Stimulated activated CD8-positive, alpha-beta memory T cell treated with anti-CD3 and anti-CD28 coated beads, Interleukin-2, amount 100 ng/mL, for 48 hours (primary cell): Measurements from ENCODE around the gene ZNF740.
"Not testable (repeated sequence)": the region's sequence is repeated elsewhere in the genome, so short reads cannot be mapped to it uniquely, and the experiment has no call there.

Experiments
- DNase-seq, 2 donors: peaks; one replicate each; pipeline ENCODE4 v3.0.0-alpha.2; 2020; ENCODE audit warnings: low read depth in 2 of 2

Gene ZNF740

DNA sequence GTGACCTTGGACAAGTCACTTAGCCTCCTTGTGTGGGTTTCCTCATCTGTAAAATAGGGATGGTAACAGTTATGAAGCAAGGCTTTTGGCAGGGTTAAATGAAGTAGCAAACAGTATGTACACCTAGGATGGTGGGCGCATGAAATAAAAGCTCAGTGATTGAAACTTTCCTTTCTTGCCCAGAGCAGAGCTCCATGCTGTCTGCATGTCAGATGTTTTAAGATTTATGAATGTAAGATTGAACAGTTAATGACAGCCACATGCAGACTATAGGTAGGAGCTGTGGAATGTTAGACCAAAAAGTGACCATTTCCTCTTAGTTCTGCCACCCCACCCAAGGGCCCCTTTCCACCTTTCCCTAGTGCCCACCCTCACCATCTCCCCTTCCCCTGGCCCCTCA lies 14.5 kb downstream of the ZNF740 start:
- DNase-seq = no peak

DNA sequence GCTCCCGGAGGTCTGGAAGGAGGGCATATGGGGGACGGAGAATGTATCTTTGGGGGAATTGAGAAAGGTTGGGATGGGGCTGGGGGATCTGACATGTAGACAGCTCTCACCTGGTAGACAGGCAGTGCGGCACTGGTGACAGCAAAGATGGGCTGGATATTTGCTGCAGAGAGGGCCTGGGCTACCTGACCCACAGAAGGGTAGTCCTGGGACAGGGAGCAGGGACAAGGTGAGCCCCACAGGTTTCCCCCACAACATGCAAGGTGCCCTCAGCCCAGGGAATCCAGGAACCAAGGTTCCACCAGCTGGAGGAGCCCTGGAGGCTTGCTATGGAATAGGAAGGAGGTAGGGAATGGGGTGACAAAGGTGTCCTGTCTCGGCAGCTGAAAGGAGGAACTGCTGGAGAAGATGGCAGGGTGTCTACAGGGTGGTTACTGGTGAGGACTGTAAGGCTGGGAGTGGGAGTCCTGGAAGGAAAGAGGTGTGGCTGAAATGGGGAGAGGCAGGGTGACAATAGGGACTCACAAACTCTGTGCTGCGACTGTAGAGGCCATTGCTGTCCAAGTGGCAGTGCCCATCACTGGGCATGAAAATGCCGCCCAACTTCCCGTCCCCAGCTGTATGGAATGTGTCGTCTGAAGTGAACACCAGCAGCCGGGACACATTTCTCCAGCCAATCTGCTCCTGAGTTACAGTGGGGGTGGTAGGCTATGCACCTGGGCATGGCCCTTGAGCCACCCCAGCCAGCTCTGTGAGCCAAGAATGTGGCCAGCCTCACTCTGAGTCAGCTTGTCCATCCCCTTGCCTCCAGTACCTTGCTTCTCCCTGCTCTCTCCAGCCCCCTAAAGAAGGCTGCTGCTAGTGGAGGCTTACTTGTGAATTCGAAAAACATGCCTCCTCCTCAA lies 15.2 kb downstream of the ZNF740 start:
- DNase-seq = no peak

DNA sequence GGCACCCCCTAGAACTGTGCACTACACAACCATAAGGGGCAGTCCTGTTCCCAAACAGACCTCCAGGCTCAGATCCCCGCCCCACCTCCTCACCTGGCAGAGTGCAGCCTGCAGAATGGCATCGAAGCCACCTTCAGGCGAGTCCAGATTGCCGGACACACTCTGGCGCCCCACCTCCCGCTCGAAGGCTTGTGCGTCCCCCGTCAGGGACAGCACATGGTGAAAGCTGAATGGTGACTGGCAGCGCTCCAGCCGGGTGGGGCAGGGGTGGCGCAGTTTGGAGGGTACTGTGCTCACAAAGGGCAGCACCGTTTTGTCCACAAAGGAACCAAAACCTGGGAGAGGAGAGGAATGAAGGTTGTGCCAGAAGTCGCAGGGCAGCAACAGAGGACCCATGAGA lies 16.0 kb downstream of the ZNF740 start:
- DNase-seq = no peak

DNA sequence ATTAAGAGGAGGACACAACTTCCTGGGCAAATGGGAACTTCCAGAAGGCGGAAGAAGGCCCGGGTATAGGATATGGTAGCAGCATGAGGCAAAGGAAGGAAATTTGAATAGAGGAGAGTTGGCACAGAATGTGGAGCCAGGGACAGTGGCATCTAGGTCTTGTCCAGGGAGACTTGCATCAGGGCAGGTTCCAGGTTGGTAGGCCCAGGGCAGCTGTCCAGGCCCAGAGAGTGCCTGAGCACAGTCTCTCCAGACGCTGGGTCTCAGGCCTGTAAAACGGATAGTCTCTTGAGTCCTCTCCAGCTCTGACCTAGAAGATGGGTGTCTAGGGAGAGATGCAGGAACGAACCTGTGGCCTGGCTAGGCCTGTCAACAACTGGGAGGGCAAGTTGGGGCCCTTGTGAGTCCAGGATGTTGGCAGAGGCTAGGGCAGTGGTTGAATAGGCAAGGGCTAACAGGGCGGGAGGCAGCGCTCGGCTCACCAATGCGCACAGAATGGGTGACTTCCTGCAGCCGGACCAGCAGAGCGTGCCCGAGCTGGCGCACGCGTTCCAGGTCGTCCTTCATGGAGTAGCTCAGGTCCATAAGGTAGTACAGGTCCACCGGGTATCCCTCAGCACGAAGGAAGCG lies 16.6 kb downstream of the ZNF740 start:
- no peak for DNase-seq

DNA sequence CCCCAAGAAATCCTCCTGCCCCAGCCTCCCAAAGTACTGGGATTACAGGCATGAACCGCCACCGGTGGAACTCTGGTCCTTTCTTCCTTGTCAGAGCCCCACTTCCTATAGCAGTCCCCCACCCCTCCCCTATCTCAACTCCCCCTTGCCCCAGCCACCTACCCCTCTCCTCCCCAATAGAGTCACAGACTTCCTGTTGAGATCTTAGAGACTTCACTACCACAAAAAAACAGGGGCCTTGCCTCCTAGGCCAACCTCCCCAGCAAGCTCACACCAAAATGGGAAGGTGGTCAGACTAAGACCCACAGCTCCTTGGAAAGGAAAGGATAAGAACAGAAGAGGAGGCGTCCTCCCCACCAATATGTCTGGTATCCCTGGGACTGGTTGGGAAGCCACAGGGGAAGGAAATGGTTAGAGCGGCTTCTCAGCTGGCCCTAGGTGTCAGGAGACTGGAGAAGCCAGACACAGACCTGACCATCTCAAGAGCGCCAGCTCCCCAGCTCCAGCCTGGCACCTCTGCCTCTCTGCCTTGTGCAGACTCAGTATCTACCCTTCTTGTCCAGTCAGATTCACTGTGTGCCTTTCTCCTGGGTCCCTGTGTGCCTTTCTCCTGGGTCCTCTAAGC lies 18.1 kb downstream of the ZNF740 start:
- no peak for DNase-seq

DNA sequence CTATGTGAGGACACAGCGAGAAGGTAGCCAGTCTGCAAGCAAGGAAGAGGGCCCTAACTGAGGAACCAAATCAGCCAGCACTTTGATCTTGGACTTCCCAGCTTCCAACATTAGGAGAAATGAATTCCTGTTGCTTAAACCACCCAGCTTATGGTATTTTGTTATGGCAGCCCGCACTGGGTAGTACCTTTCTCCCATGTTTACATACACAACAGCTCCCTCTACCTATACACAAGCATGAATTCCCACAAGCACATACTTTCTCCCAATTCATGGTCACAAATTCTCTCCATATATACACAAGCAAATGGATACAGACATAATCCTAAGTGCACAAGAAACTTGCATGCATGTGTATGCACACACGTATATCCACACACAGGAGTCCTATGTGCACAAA lies 19.2 kb downstream of the ZNF740 start:
- DNase-seq = no peak

DNA sequence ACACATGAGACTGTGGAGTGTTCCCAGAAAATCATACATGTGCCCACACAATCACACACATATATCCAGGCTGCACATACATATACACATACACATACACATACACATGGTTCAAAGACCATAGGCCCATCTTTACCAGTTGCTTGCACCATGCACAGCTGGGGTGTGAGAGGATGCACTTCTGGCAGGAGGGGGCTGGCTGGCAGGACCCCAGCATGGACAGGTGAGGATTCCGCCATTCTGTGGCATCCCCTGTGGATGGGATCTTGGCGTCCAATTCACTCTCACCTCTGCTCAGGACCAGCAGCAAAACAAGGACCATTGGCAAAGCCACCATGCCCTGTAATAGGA lies 19.6 kb downstream of the ZNF740 start:
- DNase-seq = no peak

DNA sequence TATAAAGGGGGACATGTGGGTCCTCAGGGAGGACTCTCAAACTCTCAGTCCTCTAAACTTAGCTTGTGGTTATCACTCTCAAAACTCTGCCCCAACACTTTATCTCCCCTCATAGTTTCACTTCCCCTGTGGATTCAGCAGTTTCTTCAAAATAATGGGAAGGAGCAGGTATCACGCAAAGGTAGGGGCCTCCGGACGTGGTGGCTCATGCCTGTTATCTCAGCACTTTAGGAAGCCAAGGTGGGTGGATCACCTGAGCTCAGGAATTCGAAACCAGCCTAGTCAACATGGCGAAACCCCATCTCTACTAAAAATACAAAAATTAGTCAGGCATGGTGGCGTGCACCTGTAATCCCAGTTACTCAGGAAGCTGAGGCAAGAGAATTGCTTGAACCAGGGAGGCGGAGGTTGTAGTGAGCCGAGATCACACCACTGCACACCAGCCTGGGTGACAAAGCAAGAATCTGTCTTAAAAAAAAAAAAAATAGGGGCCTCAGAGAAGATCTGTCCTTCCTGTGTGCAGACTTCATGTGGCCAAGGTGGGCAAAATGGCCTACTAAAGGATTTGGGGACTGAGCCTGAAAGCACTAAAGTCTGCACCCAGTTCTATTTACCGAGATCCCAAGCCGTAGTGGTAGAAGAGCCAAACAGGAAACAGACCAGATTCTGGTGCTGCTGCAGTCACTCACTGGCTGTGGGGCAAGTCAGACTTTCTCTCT lies 20.1 kb downstream of the ZNF740 start:
- no peak for DNase-seq

DNA sequence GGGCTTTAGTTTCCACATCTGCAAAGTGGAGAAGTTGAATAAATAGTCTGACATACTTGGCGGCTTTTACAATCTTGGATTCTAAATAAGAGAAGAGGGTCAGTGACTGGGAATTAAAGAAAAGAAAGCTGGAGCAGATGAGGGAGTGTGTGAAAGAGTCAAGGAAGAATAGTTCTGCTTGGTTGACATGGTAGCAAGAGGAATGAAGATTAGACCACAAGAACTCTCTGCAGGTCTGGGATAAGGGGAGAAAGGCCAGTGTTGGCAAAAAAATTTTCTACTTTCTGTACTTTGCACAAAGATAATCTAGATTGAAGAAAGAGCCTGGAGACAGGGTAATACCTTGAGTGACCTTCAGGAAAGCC lies 20.6 kb downstream of the ZNF740 start:
- no peak for DNase-seq

DNA sequence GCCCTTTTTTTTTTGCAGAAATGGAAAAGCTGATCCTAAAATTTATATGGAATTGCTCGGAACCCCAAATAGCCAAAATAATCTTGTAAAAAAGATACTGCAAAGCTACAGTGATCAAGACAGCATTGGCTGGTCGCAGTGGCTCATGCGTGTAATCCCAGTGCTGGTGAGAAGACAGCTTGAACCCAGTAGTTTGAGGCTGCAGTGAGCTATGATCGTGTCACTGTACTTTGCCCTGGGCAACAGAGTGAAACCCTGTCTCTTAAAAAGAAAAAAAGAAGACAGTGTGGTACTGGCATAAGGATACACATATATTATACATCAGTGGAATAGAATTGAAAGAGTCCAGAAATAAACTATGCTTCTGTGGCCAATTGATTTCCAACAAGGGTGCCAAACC lies 21.1 kb downstream of the ZNF740 start:
- DNase-seq = no peak

DNA sequence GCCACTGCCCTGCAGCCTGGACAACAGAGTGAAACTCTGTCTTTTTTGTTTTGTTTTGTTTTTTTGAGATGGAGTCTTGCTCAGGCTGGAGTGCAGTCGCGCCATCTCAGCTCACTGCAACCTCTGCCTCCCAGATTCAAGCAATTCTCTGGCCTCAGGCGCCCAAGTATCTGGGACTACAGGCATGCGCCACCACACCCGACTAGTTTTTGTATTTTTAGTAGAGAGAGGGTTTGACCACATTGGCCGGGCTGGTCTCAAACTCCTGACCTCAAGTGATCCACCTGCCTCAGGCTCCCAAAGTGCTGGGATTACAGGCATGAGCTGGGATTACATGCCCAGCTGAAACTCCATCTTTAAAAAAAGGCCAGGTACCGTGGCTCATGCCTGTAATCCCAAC lies 21.8 kb downstream of the ZNF740 start:
- DNase-seq = not testable (repeated sequence)

DNA sequence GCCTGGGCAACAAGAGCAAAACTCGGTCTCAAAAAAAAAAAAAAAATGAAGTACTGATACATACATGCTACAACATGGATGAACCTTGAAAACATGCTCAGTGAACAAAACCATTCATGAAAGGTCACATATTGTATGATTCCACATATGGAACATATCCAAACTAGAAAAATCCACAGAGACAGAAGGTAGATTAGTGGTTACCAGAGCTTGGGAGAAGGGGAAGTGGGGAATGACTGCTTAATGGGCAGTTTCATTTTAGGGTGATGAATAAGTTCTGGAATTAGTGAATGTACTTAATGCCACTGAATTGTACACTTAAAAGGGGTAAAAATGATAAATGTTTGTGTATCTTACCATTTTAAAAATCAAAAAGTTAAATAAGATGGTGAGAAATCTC lies 23.8 kb downstream of the ZNF740 start:
- DNase-seq = no peak

DNA sequence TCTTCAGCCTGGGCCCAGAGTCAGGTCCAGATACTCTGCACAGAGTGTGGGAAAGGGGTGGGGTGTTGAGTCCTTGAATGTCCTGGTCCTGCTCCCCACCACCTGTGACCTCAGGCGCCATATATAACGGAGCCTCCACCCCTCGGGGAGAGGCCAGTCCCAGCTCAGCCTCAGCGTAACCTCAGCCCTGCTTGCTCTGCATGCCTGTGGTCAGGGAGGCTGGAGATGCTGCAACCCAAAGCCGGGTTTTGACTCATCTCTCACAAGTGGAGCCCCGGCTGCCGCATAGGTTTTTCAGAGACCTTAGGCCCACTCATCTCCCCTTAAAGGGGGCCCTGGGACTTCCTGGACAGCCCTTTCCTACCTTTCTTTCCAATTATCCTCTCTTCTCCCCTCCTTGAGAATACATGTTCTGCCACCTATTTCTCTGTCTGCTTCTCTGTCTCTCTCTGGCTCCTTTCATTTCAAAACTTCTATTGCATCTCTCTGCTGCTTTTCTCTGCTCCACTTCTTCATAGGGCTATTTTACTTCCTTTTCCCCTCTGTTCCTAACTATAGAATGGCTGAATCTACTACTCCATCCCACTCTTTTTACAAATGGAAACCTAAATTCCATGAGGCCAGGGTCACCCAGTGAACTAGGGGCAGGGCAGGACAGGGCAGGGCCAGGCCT lies 25.4 kb downstream of the ZNF740 start:
- DNase-seq = peak; percentile 73 to 77

DNA sequence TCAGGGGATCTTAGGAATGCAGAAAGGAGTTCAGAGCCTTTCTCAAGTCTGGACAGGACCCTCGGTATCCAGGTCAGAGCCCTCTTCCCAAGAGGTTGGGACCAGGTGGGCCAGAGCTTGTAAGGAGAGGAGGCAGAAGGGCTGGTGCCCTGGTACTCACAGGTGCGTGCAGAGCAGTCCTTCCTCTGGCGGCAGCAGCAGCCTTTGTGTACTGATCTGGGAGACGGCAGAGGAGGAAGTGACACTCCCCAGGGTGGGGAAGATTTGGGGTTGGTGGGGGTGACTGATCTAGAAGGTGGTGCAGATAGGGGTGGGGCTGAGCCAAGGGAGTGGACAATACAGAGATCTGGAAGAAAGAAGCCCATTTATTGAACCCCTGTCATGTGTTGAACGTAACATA lies 26.5 kb downstream of the ZNF740 start, which contains the start of gene ITGB7:
TSS of gene ITGB7 (minus strand) at position 210 of the 400 bp plus-strand sequence. CDS start 6,808 bp downstream, outside the sequence.
- DNase-seq = peak in 1 of 2 donors; percentile 45

DNA sequence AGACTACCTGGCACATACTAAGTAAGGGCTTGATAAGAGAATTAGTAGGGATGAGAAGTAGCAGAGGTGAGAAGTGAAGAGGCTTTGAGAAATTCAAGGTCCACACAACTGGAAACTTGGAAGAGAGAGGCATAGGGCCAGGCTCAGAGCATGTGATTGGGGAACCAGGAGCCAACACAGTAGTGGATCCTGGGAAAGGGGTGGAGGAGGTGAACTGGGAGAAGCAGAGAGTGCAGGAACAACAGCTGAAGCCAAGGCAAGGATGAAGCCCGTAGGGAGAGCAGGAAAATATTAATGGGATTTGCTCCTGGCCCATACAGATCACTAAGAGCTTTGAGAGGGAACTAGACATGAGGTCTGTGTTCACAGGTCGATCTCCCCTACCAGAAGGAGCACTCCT lies 27.9 kb downstream of the ZNF740 start:
- no peak for DNase-seq

DNA sequence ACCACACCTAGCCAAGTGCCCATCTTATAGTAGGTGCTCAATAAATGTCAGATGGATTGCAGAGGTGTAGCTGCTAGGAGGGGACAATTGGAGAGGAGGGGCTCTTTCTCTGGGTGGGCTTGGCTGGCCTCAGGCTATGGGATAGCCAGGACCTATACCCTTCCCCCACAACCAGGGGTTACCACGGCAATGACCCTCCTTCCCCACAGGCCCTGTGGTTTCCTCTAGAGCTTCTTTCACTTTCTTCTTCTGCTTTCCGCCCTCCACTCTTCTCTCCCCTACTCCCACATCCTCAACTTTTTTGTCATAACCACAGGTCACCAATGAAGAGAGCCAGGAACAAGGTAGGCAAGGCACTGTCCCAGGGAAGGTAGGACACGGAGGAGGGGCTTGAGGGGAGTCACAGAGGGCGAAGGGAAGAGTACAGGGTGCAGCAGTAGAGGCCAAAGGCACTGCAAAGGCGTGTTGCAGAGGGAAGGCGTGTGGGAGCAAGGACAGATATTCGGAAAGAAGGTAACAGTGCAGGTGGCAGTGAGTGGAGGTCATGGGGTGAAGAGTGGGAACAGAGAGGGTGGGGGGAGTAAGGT lies 28.4 kb downstream of the ZNF740 start:
- no peak for DNase-seq

DNA sequence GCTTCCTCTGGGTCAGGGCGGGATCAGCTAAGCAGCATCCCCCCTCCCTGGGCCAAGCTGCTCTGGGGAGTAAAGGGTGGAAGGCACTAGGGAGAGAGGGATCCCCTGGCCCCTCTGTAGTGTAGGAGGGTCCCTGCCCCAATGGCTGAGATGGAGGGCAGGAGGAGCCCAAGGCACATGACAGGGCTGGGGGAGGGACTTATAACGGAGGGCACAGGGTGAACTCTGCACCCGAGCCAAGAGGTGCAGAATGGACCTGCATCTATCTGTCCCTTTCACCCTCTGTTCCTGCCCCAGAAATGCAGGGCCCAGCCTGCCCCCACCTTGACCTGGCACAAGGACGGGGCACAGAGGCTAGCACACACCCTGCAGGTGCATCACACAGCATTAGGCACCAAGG lies 30.3 kb downstream of the ZNF740 start:
- DNase-seq = no peak

DNA sequence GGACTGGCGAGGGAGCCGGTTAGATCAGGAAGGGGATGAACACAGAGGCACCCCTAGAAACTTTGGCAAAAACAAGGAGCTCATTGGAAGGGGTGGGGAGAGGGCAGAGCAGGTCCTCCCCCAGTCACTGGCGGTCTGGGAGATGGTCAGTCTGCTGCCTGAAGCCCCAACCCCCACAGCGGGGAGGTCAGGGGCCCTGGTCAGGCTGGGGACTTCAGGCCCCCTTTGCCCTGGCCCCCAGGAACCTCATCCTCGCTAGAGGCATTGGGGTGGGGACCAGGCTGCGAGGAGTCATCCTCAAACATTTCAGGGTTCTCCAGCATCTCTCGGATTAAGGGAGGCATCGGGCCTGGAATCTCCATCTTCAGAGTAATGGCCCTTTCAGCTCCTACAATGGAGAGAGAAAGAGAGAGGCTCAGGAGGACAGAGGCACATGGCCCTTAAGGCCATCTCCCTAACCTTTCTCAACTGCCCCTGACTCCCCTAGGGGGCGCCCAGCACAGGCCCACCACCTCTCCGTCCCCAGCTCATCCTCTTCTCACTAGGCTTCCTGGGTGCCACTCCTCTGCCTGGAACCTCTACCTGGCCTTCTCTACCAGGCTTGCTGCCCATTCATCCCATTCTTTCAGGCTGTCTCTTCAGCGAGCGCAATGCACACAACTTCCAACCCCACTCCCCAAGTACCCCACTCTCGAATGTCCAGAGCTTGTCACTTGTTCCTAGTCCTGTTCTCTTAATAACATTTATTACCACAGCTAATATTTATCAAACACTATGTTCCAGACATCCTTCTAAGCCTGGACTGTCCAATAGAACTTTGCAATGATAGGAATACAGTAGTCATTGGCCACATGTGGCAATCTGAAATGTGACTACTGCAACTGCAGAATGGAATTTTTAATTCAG lies 31.2 kb downstream of the ZNF740 start:
- DNase-seq = no peak

DNA sequence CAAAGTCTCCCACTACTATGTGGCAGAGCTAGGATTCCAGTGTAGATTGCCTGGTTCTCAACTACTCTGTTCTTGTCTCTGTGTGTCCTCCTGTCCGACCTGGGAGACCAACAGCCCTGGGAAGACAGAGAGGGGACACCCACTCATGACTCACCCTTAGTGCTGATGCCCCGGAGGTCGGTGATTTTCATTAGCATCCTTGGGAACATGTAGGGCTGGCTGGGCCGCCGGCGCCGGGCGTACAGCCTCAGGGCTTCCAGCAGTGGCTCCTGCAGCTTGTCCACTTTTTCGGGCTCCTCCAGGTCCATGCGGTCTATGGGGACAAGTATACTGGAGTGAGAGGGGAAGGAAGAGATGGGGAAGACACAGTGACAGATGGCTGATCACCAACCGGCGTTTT lies 32.4 kb downstream of the ZNF740 start:
- no peak for DNase-seq

DNA sequence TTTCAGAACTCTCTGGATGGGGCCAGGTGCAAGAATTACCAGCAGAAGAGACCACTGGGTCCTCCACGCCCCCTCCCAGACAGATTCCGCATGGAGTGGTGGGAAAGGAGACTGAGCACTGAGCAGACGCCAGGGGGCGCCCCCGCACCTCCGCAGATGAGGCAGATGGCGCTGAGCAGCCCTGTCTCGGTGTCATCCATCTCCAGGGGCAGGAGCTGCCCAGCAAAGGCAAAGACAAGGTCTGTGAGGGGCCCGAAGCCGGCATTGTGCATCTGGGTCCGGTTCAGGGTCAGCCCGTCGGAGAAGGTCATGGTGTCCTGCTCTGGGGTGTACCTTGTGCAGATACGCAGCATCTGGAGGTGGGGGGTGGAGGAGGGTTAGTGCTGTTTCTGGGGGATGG lies 32.8 kb downstream of the ZNF740 start:
- peak; percentile 75 to 76 for DNase-seq
